ENCODE results near the gene PUS10. TPM values are rescaled to one million over a fixed set of nuclear protein-coding genes. Genes with fewer than 3 reads are reported as not detected.
"Not testable (repeated sequence)": the region's sequence is repeated elsewhere in the genome, so short reads cannot be mapped to it uniquely, and the experiment has no call there.

PUS10 gene
- total and polyA plus RNA-seq, 2 of the 8 experiments (the other 6 are each of a cell fraction or from before 2014, with no cell fraction given), result 1.3 to 3.1 TPM

DNA sequence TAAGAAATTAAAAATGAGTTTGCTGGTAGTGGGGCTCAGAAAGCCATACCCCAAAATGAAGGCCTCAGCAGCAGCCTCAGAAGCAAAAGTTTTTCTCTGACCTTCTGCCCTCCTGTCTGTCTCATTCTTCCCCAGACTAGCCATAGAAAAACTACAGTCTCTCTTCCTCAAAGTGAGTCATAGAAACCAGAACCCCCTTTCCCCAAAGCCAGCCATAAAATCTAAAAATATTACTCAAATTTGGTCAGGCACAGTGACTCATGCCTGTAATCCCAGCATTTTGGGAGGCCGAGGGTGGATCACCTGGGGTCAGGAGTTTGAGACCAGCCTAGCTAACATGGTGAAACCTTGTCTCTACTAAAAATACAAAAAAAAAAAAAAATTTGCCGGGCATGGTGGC lies 5.8 kb downstream of the PUS10 start:
- H3K27me3 ChIP-seq (replicated peaks in 1 of 4; ENCODE audit: control insufficient read depth in 3 of 4, extremely low read depth in 1 of 4, insufficient read depth in 3 of 4, low read length in 3 of 4); H3K79me1 ChIP-seq (ENCODE audit: low read depth, low read length); H3K14ac ChIP-seq (ENCODE audit: insufficient read length); H2BK12ac ChIP-seq (ENCODE audit: low read depth, low read length); H4K8ac ChIP-seq (ENCODE audit: extremely low read depth, insufficient read depth, low read length); H3K23ac ChIP-seq (ENCODE audit: insufficient read length); H3K23me2 ChIP-seq (ENCODE audit: low read depth, low read length); H3K4ac ChIP-seq (replicated peaks; ENCODE audit: insufficient read length, low read depth, low read length); H2BK5ac ChIP-seq (ENCODE audit: low read depth, low read length); H3K4me1 ChIP-seq (replicated peaks in 1 of 4; ENCODE audit: control insufficient read depth in 3 of 4, insufficient read depth in 4 of 4, low read length in 3 of 4); H3K4me2 ChIP-seq (ENCODE audit: insufficient read depth in 1 of 2, low read depth in 2 of 2, low read length in 2 of 2); H3K36me3 ChIP-seq (ENCODE audit: control insufficient read depth in 2 of 4, insufficient read depth in 4 of 4, low read length in 3 of 4); H2AFZ ChIP-seq (ENCODE audit: low read length); FAIRE-seq; H2AK5ac ChIP-seq (ENCODE audit: low read depth, low read length); H3K79me2 ChIP-seq (ENCODE audit: control insufficient read depth in 1 of 2, insufficient read depth in 2 of 2, low read length in 2 of 2); POLR2A ChIA-PET (ENCODE audit: partially characterized antibody); CTCF ChIA-PET (ENCODE audit: partially characterized antibody); H3K27ac ChIP-seq (ENCODE audit: low read depth, low read length); H3K18ac ChIP-seq (ENCODE audit: extremely low read depth, low read length); H3K4me3 ChIP-seq (ENCODE audit: extremely low read depth in 1 of 4, insufficient read depth in 2 of 4, low read depth in 3 of 4, low read length in 4 of 4); H3K9me3 ChIP-seq (ENCODE audit: insufficient read depth in 2 of 2, low read depth in 1 of 2, low read length in 1 of 2); H2BK120ac ChIP-seq (replicated peaks; ENCODE audit: low read depth, low read length); H2BK15ac ChIP-seq (ENCODE audit: low read length); H4K91ac ChIP-seq (replicated peaks; ENCODE audit: insufficient read length, low read length); H3K56ac ChIP-seq (replicated peaks; ENCODE audit: insufficient read length, low read depth, low read length); H4K20me1 ChIP-seq (replicated peaks in 1 of 2; ENCODE audit: control insufficient read depth in 1 of 2, insufficient read depth in 2 of 2, low read length in 2 of 2); H4K5ac ChIP-seq (ENCODE audit: insufficient read length, low read depth, low read length); H3K9ac ChIP-seq (replicated peaks in 1 of 4; ENCODE audit: extremely low read depth in 1 of 4, low read depth in 3 of 4, low read length in 3 of 4); DNase-seq (ENCODE audit: low read depth in 1 of 2, low spot score in 2 of 2); H2BK20ac ChIP-seq (ENCODE audit: low read length): not testable (repeated sequence)
- WGBS, 2 experiments (ENCODE audit: extremely low coverage in 1 of 2, insufficient coverage in 1 of 2, insufficient read length in 1 of 2, insufficient replicate concordance in 2 of 2, low coverage in 1 of 2, low lambda C conversion rate in 2 of 2, missing lambda C conversion rate in 1 of 2), result 90% methylated on average over 2 of the region's 2 CpGs; no CpG with 5 or more reads in 1 of the 2 experiments
